ENCODE measurements around the gene EEF1AKMT3.
A peak's percentile ranks its signal among the peaks of the same experiment; 100 is the strongest.

The EEF1AKMT3 gene

DNA sequence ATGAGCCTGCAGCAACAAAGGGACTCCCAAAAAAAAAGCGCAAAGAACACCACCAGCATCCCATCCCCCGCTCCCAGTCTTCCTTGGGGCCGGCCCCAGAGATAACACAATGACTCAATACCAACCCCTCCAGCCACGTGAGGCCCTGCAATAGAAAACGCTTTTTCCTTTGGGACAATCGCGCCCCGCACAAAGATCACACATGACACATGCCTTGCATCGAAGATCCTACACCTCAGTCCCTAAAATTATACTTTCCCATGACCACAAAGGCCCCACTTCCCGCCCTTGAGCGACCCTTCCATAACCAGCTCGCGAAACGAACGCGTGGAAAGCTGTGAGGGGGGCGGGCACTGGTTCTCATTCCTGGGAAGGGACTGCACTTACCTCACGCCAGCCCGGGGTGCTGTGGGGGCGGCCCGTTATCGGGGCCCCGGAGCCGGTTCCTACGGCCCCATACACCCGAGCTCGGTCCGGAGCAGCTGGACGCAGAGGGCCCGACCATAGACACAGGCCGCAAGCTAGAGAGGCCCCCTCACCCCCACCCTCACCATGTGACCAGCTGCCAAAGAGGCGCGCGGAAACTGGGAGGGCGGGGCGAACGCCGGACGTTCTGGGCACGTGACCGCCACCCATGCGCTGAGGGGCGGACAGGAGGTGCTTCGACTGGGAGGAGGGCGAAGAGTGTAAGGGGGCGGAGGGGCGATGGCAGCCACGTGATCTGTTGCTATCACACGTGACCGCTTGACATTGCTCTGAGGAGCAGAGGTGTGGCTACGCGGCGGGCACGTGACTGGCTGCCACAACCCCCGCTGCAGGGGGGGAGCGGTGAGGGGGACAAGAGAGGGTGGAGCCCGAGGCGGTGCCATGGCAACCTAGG, 20.4 kb upstream of the EEF1AKMT3 start, which contains the start of gene CDK4:
Gene CDK4 (minus strand): TSS at position 523 of the 880 bp plus-strand sequence. CDS start 593 bp downstream, outside the sequence.
- Mint-ChIP-seq H3K4me3 (peak within 1 kb of the TSS; percentile 96), H3K4me1 (ENCODE audit: low read depth) (peaks cover 46% of the 10 kb centered on the region), H3K27ac (peak within 1 kb of the TSS; percentile 89), H3K9me3 (no peaks in the 10 kb centered on the region), H3K27me3 (ENCODE audit: low read depth) (peaks cover 3% of the 10 kb centered on the region), H3K36me3 (ENCODE audit: low read depth) (peaks cover 40% of the 10 kb centered on the region)
- DNase-seq (ENCODE audit: low spot score): peak; percentile 99

DNA sequence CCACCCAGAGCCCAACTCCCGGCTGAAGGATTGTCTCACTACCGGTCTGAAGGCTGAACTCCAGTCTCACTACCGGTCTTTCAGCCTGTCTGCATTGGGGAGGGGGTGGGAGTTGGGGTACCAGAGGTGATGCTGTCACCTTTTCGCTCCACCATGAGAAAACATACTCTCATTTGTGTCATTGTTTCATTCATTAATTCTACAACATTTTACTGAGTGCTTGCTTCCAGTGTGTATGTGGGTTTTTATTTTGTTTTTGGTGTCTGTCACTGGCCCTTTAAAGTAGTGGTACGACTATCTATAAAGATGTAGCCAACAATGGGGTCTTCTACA, 19.8 kb upstream of the EEF1AKMT3 start:
- no peaks in the 10 kb centered on the region for H3K9me3 Mint-ChIP-seq
- H3K27me3 Mint-ChIP-seq (ENCODE audit: low read depth): peaks cover 3% of the 10 kb centered on the region
- peaks cover 47% of the 10 kb centered on the region for H3K4me1 Mint-ChIP-seq (ENCODE audit: low read depth)
- peak overlapping the region; percentile 96 for H3K4me3 Mint-ChIP-seq
- no peak for DNase-seq (ENCODE audit: low spot score)
- peak overlapping the region; percentile 89 for H3K27ac Mint-ChIP-seq
- peaks cover 36% of the 10 kb centered on the region for H3K36me3 Mint-ChIP-seq (ENCODE audit: low read depth)

DNA sequence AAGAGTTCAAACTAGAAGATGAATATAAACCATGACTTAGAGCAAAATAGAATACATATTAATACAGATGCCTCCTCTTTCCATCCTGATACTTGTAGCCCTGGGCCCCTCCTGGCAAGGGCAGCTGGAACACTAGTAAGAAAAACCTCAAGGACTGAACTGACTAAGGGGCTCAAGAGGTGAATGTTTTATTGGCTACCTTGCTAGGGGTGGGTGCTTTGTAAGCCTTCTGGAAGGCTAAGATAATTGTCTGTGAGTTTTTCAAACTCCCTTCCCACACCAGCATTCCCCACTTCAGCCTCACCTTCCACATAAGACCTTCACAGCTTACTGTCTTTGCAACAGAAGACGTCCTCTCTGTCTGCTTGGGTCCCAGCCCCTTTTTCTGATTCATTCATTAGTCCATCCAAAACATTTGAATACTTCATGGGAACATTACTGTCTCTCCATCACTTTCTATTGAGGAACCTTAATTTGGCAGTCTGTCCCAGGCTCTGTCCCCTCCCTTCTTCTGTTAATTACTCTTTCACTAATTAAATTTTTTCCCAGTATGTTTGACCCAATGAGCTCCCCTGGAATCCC, 18.6 kb upstream of the EEF1AKMT3 start:
- peaks cover 47% of the 10 kb centered on the region for H3K4me1 Mint-ChIP-seq (ENCODE audit: low read depth)
- no peak for DNase-seq (ENCODE audit: low spot score)
- H3K4me3 Mint-ChIP-seq: peak overlapping the region; percentile 89
- peak overlapping the region; percentile 85 for H3K27ac Mint-ChIP-seq
- H3K9me3 Mint-ChIP-seq: no peaks in the 10 kb centered on the region
- peaks cover 3% of the 10 kb centered on the region for H3K27me3 Mint-ChIP-seq (ENCODE audit: low read depth)
- peaks cover 35% of the 10 kb centered on the region for H3K36me3 Mint-ChIP-seq (ENCODE audit: low read depth)

DNA sequence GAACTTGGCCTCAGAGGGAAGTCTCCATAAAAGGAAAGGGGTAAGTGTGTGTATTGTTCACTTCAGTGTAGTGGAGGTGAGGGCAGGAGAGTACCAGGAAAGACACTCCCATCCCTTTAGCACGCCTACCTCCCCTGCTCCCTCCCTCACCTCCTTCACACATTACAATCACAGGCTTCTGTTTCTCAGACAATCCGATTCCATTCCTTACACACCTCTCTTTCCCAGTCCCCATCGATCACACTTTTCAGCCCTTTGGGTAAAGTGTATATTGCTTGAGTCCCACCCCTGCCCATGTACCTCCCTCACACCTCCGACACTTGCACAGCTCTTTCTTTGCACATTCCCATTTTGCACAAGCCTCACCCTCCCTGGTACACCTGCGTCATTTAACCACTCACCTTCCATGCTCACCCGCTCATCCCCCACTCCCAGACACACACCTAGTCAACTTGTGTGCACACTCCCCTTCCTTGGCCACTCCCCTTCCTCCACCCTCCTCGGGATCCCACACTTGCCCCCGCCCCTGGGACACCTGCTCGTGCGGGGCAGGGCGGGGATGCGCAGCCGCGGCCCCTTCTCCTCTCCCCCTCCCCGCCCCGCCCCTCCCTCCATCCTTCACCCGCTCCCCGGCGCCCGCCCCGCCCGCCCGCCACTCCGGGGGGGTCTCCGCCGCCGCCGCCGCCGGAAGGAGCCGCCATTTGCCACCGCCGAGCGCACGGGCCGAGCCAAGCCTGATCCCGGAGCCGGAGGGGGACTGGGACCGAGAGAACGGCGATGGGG, 17.8 kb upstream of the EEF1AKMT3 start, which contains the start of gene MARCHF9:
Gene MARCHF9 (plus strand): TSS at position 693 of the 783 bp plus-strand sequence. CDS start 426 bp downstream, outside the sequence.
- peaks cover 32% of the 10 kb centered on the region for H3K36me3 Mint-ChIP-seq (ENCODE audit: low read depth)
- H3K27me3 Mint-ChIP-seq (ENCODE audit: low read depth): peaks cover 3% of the 10 kb centered on the region
- H3K9me3 Mint-ChIP-seq: no peaks in the 10 kb centered on the region
- DNase-seq (ENCODE audit: low spot score): peak; percentile 83
- peak within 1 kb of the TSS; percentile 85 for H3K27ac Mint-ChIP-seq
- H3K4me3 Mint-ChIP-seq: peak within 1 kb of the TSS; percentile 89
- H3K4me1 Mint-ChIP-seq (ENCODE audit: low read depth): peaks cover 51% of the 10 kb centered on the region

DNA sequence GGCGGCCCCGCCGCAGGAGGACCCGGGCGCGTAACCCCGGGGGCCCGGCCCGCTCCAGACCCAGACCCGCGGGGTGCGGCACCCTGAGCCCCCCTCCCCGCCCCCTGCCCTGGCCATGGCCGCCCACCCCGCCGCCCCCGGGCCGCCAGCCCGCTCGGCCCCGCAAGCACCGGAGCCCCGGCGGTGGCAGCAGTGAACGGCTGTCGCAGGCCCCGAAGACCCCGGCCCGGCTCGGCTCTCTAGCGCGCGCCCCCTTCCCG, 17.3 kb upstream of the EEF1AKMT3 start:
- no peaks in the 10 kb centered on the region for H3K9me3 Mint-ChIP-seq
- H3K27me3 Mint-ChIP-seq (ENCODE audit: low read depth): peaks cover 3% of the 10 kb centered on the region
- H3K27ac Mint-ChIP-seq: no peak overlapping the region
- H3K36me3 Mint-ChIP-seq (ENCODE audit: low read depth): peaks cover 31% of the 10 kb centered on the region
- peaks cover 50% of the 10 kb centered on the region for H3K4me1 Mint-ChIP-seq (ENCODE audit: low read depth)
- DNase-seq (ENCODE audit: low spot score): no peak
- no peak overlapping the region for H3K4me3 Mint-ChIP-seq

DNA sequence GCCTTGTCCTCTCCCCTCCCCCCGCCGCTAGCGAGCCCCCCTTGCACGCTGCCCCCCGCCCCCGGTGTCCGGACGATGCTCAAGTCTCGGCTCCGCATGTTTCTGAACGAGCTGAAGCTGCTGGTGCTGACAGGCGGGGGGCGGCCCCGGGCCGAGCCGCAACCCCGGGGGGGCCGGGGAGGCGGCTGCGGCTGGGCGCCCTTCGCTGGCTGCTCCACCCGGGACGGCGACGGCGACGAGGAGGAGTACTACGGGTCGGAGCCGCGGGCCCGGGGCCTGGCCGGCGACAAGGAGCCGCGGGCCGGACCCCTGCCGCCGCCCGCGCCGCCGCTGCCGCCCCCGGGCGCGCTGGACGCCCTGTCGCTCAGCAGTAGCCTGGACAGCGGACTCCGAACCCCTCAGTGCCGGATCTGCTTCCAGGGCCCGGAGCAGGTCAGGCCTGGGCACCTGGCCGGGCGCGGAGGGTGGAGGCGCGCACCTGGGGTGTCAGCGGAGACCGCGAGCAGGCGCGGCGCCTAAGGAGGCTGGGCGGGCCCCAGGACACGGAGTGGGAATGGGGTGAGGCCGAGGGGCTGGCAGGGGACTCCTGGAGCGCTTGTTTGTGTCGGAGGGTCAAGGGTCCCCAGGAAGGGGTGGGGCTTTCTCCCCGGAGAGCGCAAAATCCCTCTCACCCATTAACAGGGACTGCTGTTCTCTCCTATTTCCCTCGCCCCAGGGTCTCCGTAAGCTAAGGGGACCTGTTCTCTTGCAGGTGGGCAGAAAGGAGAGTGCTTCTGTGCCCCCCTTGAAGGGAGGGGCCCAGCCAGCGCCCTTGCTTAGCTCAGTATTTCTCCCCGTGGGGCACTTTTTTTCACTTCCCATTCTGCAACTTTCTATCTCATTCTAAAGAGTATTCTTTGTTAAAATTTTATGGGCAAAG, 16.7 kb upstream of the EEF1AKMT3 start:
- peak; percentile 15 for DNase-seq (ENCODE audit: low spot score)
- H3K27me3 Mint-ChIP-seq (ENCODE audit: low read depth): peaks cover 3% of the 10 kb centered on the region
- H3K4me3 Mint-ChIP-seq: peak overlapping the region; percentile 85
- no peaks in the 10 kb centered on the region for H3K9me3 Mint-ChIP-seq
- H3K4me1 Mint-ChIP-seq (ENCODE audit: low read depth): peaks cover 46% of the 10 kb centered on the region
- H3K27ac Mint-ChIP-seq: peak overlapping the region; percentile 18
- peaks cover 26% of the 10 kb centered on the region for H3K36me3 Mint-ChIP-seq (ENCODE audit: low read depth)

DNA sequence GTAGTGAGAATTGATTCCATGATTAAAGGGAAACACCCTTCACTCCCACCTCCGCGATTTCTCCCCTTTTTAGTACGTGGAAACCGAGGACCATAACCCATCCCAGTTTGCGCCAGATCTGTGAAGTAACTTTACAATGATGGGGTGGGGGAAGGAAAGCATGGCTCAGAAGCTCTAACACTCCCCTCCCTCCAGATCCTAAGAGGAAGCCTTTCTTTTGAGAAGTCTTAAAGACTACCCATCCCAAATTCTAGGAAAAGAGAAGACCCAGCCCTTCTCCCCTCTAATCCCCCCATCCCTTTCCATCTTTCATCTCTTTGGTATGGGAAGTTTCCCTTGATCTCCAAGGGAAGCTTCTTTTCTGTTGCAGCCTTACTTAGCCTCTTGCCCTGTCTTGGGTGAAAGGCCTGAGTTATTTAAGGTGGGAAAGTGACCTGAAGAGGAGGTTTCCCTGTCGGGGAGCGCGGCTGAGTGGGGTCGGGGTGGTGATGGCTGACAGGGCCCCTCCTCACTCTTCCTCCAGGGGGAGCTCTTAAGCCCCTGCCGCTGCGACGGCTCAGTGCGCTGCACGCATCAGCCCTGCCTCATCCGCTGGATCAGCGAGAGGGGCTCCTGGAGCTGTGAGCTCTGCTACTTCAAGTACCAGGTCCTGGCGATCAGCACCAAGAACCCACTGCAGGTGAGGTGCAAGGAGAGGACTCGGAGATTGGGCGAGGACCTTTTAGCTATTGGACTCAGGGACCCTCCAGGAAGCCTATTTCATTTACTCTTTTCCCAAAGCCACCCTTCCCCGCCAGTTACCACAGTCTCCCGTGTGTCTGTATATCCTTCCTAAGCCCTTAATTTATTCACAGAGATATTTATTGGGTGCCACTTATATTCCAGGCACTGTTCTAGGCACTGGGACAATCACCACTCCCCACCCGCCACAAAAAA, 15.7 kb upstream of the EEF1AKMT3 start:
- DNase-seq (ENCODE audit: low spot score): peak; percentile 59
- Mint-ChIP-seq H3K27ac (peak overlapping the region; percentile 18), H3K4me3 (peak overlapping the region; percentile 85), H3K4me1 (ENCODE audit: low read depth) (peaks cover 36% of the 10 kb centered on the region), H3K27me3 (ENCODE audit: low read depth) (peaks cover 3% of the 10 kb centered on the region), H3K9me3 (no peaks in the 10 kb centered on the region), H3K36me3 (ENCODE audit: low read depth) (peaks cover 18% of the 10 kb centered on the region)

DNA sequence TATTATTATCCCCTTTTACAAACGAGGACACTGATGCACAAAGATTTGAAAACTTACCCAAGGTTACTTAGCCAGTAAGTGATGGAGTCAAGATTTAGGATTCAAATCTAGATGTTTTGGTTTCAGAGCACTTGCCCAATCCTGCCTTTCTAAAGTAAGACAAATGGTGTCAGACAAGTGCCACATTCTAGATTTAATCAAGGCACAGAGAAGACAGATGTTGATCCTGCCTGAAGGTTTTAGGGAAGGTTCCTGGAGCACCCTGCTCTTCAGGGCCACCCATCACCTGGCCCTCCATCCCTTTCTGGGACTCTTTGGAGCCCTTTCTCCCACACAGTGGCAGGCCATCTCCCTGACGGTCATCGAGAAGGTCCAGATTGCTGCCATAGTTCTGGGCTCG, 14.6 kb upstream of the EEF1AKMT3 start:
- Mint-ChIP-seq H3K4me3 (no peak overlapping the region), H3K9me3 (no peaks in the 10 kb centered on the region), H3K4me1 (ENCODE audit: low read depth) (peaks cover 32% of the 10 kb centered on the region), H3K27me3 (ENCODE audit: low read depth) (no peaks in the 10 kb centered on the region), H3K27ac (no peak overlapping the region), H3K36me3 (ENCODE audit: low read depth) (peaks cover 13% of the 10 kb centered on the region)
- no peak for DNase-seq (ENCODE audit: low spot score)

DNA sequence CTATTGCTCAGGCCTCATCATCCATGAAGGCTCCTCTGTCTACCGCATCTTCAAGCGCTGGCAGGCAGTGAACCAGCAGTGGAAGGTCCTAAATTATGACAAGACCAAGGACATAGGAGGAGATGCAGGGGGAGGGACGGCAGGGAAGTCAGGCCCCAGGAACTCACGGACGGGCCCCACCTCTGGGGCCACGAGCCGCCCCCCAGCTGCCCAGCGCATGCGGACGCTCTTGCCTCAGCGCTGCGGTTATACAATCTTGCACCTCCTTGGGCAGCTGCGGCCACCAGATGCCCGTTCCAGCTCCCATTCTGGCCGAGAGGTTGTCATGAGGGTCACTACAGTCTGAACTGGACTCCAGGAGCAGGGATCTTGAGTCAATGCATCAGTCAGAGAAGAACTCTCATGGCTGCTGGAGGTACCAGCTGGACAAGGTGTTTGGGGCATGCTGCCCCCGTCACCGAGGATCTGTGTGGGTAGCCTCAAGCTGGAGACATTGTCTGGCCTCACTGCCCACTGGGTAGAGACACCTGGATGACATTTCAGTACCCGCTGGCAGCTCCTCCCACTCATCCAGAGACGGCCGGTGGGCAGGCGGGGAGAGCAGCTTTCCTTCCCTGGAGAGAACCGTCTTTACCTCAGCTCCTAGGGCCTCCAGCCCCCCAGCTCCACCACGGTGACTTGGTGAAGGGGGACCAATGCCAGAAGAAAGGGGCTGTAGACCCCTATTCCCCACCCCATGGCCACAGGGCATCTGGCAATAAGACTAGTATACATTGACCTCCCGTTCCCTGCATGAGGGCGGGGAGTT, 13.7 kb upstream of the EEF1AKMT3 start:
- no peaks in the 10 kb centered on the region for H3K27me3 Mint-ChIP-seq (ENCODE audit: low read depth)
- H3K27ac Mint-ChIP-seq: no peak overlapping the region
- no peak overlapping the region for H3K4me3 Mint-ChIP-seq
- peaks cover 13% of the 10 kb centered on the region for H3K36me3 Mint-ChIP-seq (ENCODE audit: low read depth)
- H3K9me3 Mint-ChIP-seq: no peaks in the 10 kb centered on the region
- DNase-seq (ENCODE audit: low spot score): no peak
- peaks cover 24% of the 10 kb centered on the region for H3K4me1 Mint-ChIP-seq (ENCODE audit: low read depth)

DNA sequence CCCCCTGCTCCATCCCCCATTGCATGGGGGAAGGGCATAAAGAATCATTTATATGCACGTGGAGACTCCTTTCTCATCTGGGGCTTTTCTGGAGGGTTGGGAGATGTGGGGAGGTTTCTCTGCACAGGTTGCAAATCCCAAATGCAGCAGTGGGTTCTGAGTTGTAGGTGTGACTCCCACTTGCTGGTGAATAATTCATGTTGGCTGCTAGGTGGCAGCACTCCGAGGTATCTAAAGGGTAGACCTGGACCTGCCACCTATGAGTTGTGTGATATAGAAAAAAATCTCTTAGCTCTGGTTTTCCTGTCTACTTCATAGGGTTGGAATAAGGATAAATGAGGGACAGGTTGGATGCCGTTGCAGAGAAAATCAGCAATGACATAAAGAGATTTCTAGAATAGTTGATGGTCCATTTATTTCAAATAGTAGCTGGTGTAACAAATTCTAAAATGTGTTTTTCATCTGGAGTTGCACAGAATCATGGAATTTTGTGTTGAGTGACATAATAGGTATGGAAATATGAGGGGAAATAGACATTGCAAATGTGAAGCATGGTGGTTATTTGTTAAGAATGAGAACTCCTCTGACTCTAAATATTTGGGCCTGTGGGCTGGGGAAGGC, 12.9 kb upstream of the EEF1AKMT3 start:
- H3K27ac Mint-ChIP-seq: no peak overlapping the region
- H3K4me3 Mint-ChIP-seq: no peak overlapping the region
- H3K27me3 Mint-ChIP-seq (ENCODE audit: low read depth): no peaks in the 10 kb centered on the region
- H3K4me1 Mint-ChIP-seq (ENCODE audit: low read depth): peaks cover 21% of the 10 kb centered on the region
- H3K36me3 Mint-ChIP-seq (ENCODE audit: low read depth): peaks cover 13% of the 10 kb centered on the region
- DNase-seq (ENCODE audit: low spot score): peak; percentile 24
- H3K9me3 Mint-ChIP-seq: no peaks in the 10 kb centered on the region

DNA sequence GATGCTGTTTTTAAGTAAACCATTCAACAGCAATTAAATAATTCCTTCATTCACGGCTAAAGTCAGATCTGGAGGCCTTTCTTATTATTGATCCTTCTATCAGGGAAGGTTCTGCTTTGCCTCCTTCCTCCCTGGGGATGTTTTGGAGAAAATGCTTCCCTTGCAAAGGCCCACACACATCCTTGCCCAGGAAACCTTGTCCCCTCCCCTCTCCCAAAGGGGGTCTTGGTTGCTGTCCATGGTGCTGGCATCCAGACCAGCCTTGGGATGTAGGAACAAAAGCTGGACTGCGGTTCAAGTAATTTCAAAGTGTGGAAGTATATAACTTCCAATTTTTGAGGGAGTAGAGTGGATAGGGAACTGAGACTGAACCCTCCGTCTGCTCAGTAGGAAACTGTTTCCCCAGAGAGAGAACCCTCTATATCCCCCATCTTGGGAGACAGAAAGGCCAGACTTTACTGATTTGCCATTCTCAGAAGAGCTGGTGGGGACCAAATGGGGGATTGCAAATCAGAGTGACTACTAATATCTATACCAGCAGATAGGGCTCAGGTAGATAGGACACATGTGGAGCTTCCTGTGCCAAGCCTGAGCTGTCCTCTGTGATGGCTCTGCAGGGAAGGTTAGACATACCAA, 11.9 kb upstream of the EEF1AKMT3 start:
- Mint-ChIP-seq H3K36me3 (ENCODE audit: low read depth) (peaks cover 13% of the 10 kb centered on the region), H3K9me3 (no peaks in the 10 kb centered on the region), H3K27ac (no peak overlapping the region), H3K4me3 (no peak overlapping the region), H3K27me3 (ENCODE audit: low read depth) (peaks cover 3% of the 10 kb centered on the region), H3K4me1 (ENCODE audit: low read depth) (peaks cover 20% of the 10 kb centered on the region)
- DNase-seq (ENCODE audit: low spot score): no peak
